HG03103 (cell line): ENCODE data around the gene TXNRD2.

ENCODE experiments used
- ATAC-seq: cut with Tn5 transposase; IDR thresholded peaks from one replicate; pipeline ENCODE4 v1.9.1; 2021; ENCODE audit warnings: low read depth; ENCODE audit not compliant: unreplicated experiment

The TXNRD2 gene

GRCh38 chr22:19941365-19942082 lies at the start of gene TXNRD2, which contains the start of gene COMT:
TSS of gene TXNRD2 (minus strand) at chr22:19941818. CDS start at chr22:19941803, 15 bp downstream.
TSS of gene COMT (plus strand) at chr22:19941772. CDS start at chr22:19962527, 20,755 bp downstream.
- no peak for ATAC-seq

GRCh38 chr22:19991395-19991644 lies 49.7 kb upstream of the TXNRD2 start:
- no peak for ATAC-seq

GRCh38 chr22:19990609-19991394 lies 49.2 kb upstream of the TXNRD2 start:
- ATAC-seq, result no peak

- ATAC-seq, result no peak
Observed at GRCh38 chr22:19990188-19990587, 48.6 kb upstream of the TXNRD2 start.

- ATAC-seq, result no peak
Observed at GRCh38 chr22:19989725-19990067, 48.1 kb upstream of the TXNRD2 start.

GRCh38 chr22:19988965-19989724 lies 47.5 kb upstream of the TXNRD2 start:
- no peak for ATAC-seq

GRCh38 chr22:19988331-19988808 lies 46.8 kb upstream of the TXNRD2 start:
- no peak for ATAC-seq

GRCh38 chr22:19987394-19988306 lies 46.0 kb upstream of the TXNRD2 start:
- ATAC-seq, result no peak

GRCh38 chr22:19986410-19987341 lies 45.1 kb upstream of the TXNRD2 start:
- ATAC-seq, result no peak

GRCh38 chr22:19986011-19986409 lies 44.4 kb upstream of the TXNRD2 start:
- no peak for ATAC-seq

GRCh38 chr22:19984851-19985811 lies 43.5 kb upstream of the TXNRD2 start:
- no peak for ATAC-seq

GRCh38 chr22:19984201-19984753 lies 42.7 kb upstream of the TXNRD2 start:
- ATAC-seq, result no peak

- ATAC-seq, result no peak
Observed at GRCh38 chr22:19983741-19984140, 42.1 kb upstream of the TXNRD2 start.

- no peak for ATAC-seq
Observed at GRCh38 chr22:19982991-19983578, 41.5 kb upstream of the TXNRD2 start.

GRCh38 chr22:19981961-19982920 lies 40.6 kb upstream of the TXNRD2 start:
- no peak for ATAC-seq
